Islet precursor cell (in vitro differentiated cells): ENCODE measurements around the gene TMEM175.
A peak's percentile ranks its signal among the peaks of the same experiment; 100 is the strongest.
"Not testable (repeated sequence)": the region's sequence is repeated elsewhere in the genome, so short reads cannot be mapped to it uniquely, and the experiment has no call there.

Experiments
- DNase-seq: peaks from one replicate; pipeline ENCODE4 v3.0.0-alpha.2; 2018

TMEM175 gene

DNA sequence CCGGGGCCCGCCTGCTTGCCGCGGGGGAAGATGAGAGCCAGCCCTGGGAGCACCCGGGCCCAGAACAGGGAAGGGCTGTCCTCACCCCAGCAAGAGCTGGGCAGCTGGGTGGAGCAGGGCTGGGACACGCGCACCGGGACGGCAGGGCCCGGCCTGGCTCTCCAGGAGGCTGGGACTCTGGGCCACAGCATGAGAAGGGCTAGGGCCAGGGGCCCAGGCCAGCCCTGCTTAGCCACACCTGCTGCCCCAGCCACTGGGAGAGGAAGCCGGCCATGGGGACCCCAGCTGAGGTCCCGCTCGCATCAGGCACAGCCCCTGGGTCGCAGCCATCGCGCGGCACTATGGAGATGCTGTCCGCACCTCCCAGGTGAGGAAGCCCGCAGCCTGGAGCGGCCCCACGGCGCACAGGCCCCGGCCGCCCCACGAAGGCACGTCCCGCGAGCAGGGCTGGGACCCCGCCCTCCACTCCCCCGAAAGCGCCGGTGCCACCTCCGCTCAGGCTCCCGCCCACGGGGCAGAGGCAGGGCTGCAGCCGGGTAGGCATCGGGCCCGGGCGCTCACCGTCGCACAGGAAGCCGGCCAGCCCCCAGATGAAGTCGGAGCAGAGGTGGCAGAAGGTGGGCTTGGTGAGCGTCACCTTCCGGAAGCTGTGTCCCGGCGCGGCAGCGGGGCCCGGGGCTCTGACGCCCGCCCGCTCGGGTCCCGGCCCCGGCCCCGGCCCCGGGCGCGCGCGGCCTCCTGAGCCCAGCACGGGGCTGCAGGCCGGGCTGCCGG is 40.6 kb downstream of the TMEM175 start:
- no peak for DNase-seq

DNA sequence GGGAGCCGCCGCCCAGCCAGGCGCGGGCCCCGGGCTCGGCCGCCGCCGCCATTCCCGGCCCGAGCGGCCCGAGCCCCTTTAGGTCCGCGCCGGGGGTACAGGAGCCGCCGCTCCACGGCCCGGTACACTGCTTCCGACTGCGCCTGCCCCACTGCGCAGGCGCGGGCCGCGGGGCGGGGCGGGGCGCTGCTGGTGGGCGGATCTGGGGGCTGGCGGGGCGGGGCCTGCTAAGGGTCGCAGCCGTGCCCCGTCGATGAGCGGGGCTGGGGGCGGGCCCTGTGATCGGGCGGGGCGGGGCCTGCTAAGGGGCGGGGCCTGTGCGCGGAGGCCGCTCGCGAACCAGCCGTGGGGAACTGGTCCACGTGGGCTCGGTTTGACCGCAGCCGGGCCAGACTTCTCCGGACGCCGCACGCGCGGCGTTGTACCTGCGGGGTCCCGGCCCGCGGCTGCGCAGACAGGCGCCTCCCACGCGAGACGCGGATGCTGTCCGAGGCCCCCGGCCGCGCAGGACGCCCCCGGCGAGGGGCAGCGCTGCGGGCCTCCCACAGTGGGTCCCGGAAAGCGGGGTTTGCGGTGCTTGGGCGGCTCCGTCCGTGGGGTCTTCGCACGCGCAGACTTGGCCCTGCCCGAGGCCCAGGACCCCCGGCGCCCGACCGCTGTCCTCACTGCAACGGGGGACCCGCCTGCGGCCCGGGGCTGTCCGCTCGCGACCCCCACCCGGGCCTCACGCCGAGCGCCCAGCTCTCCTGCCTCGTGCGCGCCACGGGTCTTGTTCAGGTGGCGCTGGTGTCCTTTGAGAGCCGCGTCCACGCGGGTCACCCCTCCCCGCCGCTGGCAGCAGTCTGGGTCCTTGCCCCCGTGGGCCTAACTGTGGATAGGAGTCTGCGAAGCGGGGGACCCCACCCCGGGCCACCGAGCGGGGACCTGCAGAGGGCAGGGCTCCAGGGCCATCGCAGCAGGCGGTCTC is 41.5 kb downstream of the TMEM175 start, which contains the start of gene DGKQ:
DGKQ (minus strand) TSS at position 139 of the 967 bp plus-strand sequence; CDS start at position 52, 87 bp downstream.
- peak; percentile 89 for DNase-seq

- no peak for DNase-seq
Observed at GRCh38 chr4:974668-975067, 42.4 kb downstream of the TMEM175 start.

DNA sequence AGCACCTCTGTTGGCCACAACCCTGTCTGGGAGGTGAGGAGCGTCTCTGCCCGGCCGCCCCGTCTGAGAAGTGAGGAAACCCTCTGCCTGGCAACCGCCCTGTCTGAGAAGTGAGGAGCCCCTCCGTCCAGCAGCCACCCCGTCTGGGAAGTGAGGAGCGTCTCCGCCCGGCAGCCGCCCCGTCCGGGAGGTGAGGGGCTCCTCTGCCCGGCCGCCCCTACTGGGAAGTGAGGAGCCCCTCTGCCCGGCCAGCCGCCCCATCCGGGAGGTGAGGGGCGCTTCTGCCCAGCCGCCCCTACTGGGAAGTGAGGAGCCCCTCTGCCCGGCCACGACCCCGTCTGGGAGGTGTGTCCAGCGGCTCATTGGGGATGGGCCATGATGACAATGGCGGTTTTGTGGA is 43.8 kb downstream of the TMEM175 start:
- not testable (repeated sequence) for DNase-seq

- DNase-seq, result peak; percentile 77
Observed at GRCh38 chr4:978957-979701, 46.9 kb downstream of the TMEM175 start.

DNA sequence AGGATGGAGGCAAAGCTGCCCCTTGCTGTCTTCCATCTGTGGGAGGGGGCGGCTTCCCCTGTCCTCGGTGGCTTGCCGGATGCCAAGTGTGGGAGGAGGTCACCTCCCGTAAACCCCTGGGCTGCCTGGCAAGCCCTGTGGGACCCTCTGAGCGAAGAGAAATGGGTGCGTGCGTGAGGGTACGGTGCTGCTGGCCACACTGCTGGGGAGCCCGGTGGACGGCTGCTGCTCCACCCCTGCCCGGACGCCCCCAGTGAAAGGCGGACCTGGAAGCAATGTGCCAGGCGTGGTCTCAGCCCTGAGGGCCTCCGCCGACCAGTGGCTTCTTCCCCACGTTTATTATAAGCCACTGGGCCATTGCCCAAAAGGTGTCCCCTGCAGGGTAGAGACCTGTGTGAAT is 50.0 kb downstream of the TMEM175 start:
- DNase-seq, result no peak

- DNase-seq, result no peak
Observed at GRCh38 chr4:982814-983213, 50.6 kb downstream of the TMEM175 start.

- no peak for DNase-seq
Observed at GRCh38 chr4:984336-985054, 52.2 kb downstream of the TMEM175 start.

DNA sequence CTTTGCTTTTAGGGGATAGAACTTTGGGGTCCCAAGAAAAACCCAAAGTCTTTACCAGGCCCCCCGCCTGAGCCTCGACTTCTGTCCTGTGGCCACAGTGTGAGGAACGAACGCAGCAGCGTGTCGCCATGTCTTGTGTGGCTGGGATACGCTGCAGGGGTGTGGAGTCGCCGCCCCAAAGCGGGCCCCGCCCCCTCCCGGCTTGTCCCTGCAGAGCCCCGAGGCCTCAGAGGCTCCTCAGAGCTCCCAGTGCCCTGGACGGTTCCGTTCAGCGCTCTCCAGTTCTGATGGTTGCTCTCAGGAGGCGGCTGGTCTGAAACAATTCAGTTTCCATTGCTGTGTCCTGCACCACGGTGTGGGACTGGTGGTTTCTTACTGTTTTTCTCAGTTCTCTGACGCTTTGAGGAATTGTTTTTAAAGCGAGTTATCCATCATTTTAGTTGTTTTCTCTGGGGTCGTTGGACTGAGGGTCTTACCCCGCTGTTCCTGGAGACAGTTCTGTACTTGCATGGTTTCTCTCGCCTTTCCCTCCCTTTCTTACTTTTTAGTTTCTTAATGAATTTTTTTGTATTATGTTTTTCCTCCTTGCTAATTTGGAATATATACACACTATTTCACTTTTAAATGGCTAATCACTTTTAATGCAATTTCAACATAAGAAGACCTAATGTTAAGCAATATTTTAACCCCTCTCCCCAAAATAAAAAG is 53.0 kb downstream of the TMEM175 start:
- peak; percentile 84 for DNase-seq

GRCh38 chr4:986428-986878 is 54.2 kb downstream of the TMEM175 start:
- DNase-seq, result no peak

GRCh38 chr4:986879-987623 is 54.8 kb downstream of the TMEM175 start, which contains the start of gene IDUA:
Gene IDUA (plus strand): TSS chr4:987044. CDS start chr4:987085, 41 bp downstream.
- DNase-seq, result peak; percentile 92

DNA sequence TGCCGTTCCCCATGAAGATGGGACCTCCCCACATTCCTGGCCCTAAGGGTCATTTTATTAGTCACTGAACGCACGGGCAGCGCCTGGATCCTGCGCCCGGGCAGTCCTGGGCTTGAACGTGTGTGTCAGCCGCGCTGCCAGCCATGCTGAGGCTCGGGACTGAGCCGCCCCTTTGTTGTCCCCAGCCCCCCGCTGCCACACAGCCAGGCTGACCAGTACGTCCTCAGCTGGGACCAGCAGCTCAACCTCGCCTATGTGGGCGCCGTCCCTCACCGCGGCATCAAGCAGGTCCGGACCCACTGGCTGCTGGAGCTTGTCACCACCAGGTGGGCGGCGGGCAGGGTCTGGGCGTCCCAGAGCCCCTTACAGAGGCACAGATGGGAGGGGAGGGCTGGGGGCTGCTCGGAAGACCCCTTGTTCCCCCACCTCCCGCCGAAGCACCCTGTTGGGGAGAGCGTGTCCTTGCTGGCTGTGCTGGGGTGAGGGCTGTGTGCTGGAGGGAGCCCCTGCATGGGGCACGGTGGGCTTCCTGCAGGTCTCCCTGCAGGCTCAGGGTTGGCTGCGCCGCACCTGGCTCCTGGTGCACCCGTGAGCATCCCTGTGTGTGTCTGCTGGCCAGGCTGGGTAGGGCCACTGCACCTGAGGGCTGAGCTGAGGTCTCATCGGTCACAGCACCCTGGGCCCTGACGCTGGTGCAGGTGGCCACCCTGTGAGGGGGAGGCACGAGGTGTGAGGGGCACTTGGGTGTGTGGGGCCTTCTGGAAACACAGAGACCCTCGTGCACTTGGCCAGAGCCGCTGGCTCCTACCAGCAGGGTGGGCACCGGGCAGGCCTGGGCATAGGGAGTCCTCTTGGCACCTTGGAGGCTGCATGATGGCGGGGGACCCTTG is 55.6 kb downstream of the TMEM175 start:
- no peak for DNase-seq

- DNase-seq, result no peak
Observed at GRCh38 chr4:988726-989721, 56.8 kb downstream of the TMEM175 start.

GRCh38 chr4:989722-990471 is 57.6 kb downstream of the TMEM175 start:
- DNase-seq, result no peak

GRCh38 chr4:990746-991367 is 58.6 kb downstream of the TMEM175 start:
- DNase-seq, result no peak

DNA sequence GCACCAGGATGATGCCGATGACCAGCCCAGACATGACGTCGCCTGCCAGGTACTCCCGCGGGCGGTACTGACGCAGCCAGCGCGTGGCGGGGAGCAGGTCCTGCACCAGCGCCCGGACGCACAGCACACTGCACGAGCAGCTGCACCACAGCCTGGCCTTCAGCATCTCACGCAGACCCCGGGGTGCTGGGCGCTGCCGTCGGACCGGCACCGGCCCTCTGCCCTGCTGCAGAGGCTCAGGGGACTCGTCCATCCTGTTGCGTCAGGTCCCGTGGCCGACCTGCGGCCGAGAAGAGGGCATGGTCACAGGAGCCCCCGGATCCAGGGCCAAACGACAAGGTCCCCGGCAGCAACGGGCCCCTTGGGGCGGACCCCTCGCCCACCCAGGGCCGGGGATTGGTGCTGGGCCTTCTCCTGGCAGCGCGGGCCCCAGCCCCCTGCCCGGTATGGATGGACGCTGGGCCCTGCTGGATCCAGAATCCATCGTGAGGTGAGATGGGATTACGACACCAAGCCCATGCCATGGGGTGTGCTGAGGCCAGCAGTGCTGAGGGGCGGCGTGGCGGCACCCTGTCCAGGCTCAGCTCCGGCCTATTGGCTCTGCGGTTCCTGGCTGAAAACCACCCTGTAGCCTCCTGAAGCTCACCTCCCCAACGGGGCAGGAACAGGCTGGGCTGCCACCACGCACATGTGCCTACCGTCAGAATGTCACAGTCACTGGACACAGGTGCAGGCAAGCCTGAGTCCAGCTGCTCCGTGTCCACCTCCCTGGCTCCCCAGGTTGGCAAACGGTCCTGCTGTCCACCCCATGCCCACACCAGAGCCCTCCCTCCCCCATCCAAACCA is 59.4 kb downstream of the TMEM175 start:
- DNase-seq, result no peak
